Measurements from ENCODE around the gene TNFSF10.

Gene TNFSF10

DNA sequence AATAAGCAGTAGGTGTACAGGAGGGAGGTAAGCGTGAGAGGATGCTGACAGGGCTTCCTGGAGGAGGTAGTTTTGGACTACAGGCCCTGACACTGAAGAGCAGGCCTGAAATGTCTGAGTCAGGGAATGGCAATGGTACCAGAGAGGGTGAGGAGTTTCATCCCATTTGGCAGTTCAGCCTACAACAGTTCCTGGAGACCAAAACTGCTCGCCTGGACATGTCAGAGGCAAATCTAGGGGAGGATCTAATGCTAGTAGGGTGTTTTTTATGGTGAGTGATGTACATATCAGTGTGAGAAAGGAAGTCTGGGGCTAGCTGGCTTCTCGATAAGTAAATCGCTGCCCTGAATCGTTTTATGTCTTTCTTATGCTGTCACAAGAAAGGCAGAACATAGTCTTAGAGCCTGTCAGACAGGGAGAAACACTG is 13.8 kb upstream of the TNFSF10 start:
- no peak for DNase-seq (ENCODE audit: low spot score)
- TF ChIP-seq, protein P1, sequence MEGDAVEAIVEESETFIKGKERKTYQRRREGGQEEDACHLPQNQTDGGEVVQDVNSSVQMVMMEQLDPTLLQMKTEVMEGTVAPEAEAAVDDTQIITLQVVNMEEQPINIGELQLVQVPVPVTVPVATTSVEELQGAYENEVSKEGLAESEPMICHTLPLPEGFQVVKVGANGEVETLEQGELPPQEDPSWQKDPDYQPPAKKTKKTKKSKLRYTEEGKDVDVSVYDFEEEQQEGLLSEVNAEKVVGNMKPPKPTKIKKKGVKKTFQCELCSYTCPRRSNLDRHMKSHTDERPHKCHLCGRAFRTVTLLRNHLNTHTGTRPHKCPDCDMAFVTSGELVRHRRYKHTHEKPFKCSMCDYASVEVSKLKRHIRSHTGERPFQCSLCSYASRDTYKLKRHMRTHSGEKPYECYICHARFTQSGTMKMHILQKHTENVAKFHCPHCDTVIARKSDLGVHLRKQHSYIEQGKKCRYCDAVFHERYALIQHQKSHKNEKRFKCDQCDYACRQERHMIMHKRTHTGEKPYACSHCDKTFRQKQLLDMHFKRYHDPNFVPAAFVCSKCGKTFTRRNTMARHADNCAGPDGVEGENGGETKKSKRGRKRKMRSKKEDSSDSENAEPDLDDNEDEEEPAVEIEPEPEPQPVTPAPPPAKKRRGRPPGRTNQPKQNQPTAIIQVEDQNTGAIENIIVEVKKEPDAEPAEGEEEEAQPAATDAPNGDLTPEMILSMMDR (IDR thresholded peaks at IDR 0.05; ENCODE audit: extremely low read depth, missing control alignments), result no peak

DNA sequence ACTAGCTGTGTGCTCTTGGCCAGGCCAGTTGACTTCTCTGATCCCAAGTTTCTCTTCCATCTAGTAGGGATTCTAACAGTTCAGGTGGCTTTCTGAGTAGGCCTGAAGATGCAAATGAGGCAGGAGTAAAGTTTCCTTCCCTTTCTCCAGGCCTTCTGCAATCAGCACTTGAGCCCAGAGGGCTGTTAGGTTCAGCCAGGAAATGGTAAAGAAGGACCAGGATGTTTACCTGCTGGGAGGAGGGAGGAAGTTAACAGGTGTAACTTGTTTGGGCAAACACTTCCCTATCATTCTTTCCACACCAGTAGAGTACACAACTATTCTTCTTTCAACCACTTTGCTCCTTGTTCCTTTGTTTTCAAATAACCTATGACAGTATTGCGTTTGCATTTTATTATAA is 13.3 kb upstream of the TNFSF10 start:
- TF ChIP-seq, protein P1 (IDR thresholded peaks at IDR 0.05; ENCODE audit: extremely low read depth, missing control alignments), result no peak
- DNase-seq (ENCODE audit: low spot score), result no peak

DNA sequence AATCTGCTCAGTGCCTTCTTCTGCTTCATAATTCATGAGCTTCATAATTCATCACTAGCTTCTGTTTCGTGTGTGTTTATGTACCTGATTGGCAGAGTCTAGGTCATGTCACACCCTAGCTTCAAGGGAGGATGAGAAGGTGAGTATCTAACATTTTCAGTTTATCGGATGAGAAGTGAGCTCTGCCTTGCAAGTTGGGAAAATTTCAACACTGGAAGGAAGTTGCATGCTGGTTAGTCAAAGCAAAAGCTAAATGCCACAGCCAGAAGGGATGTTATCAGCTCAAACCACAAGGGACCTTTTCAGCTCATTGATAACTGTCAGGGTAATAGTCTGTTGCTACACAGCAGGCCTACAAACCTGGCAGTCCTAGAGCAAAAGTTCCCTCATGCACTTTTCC is 7.3 kb upstream of the TNFSF10 start:
- DNase-seq (ENCODE audit: low spot score), result no peak
- TF ChIP-seq, protein P1 (IDR thresholded peaks at IDR 0.05; ENCODE audit: extremely low read depth, missing control alignments), result no peak

DNA sequence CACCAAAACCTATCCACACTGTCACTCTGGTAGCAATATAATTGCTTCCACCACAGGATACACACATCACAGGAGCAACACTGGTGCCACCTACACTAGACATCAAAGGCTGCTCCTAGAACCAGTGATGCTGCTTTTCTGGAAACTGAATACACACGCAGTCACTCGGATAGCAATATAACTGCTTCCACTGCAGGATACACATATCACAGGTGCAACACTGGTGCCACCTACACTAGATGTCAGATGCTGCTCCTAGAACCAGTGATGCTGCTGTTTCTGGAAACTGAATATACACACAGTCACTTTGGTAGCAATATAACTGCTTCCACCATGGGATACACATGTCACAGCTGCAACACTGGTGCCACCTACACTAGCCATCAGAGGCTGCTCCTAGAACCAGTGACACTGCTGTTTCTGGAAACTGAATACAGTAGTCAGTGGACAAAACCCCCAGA is 6.9 kb upstream of the TNFSF10 start:
- DNase-seq (ENCODE audit: low spot score), result no peak
- TF ChIP-seq, protein P1 (IDR thresholded peaks at IDR 0.05; ENCODE audit: extremely low read depth, missing control alignments), result no peak

DNA sequence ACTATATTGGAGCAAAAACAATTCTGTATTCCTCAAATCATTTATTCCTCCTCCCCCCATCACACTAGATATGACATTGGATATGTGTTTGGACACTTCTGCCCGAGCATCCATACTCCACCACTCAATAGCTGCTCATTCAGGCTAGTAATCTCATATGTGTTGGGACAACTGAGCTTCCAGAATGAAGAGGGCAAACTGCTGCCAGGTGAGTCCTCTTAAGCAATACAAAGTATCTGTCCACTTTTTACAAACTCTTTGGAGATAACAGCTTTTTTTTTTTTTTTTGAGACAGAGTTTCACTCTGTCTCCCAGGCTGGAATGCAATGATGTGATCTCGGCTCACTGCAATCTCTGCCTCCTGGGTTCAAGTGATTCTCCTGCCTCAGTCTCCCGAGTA is 5.4 kb upstream of the TNFSF10 start:
- TF ChIP-seq, protein P1 (IDR thresholded peaks at IDR 0.05; ENCODE audit: extremely low read depth, missing control alignments), result no peak
- DNase-seq (ENCODE audit: low spot score), result no peak

DNA sequence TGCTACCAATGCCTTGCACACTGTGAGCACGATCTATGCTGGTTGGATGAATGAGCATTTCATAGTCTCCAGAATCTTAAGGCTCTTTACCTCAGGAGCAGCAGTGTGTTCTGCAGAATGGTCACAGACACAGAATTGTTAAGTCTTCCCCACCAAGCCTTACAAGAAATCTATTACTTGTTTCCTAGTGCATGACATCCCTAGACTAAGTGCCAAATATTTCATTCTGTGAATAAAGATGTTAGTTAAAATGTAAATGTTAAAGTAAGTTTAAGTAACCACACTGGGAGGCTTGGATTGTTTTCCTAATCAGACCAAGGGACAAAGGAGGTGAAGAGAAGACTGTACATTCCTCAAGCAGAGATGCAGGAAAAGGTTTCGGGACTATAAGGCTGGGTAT is 4.1 kb upstream of the TNFSF10 start:
- TF ChIP-seq, protein P1 (IDR thresholded peaks at IDR 0.05; ENCODE audit: extremely low read depth, missing control alignments), result no peak
- DNase-seq (ENCODE audit: low spot score), result no peak

DNA sequence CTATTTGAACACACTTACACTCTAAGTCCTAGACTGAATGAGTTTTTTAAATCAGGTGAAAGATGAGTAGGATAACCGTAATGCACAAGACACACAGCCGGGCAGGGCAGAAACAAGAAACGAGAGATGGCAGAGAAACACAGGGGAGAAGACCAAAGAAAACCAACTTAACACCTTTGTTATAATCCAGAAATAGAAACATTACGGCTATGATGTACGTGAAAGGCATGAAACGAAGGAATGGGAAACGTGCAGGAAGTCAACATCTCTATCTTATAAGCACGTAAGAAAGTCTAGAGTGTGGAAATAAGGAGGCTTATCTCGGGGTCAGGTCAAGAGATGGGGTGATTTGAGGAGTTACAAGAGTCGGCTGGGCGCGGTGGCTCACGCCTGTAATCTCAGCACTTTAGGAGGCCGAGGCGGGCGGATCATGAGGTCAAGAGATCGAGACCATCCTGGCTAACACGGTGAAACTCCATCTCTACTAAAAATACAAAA is 1.9 kb upstream of the TNFSF10 start:
- DNase-seq (ENCODE audit: low spot score), result no peak
- TF ChIP-seq, protein P1 (IDR thresholded peaks at IDR 0.05; ENCODE audit: extremely low read depth, missing control alignments), result no peak
